ENCODE measurements around the gene CCDC183.

CCDC183 gene

GRCh38 chr9:136760834-136761544, 35.1 kb upstream of the CCDC183 start:
- peak; percentile 93 for DNase-seq

GRCh38 chr9:136761545-136761981, 34.6 kb upstream of the CCDC183 start:
- peak; percentile 42 for DNase-seq

GRCh38 chr9:136762221-136762691, 33.9 kb upstream of the CCDC183 start:
- peak; percentile 56 for DNase-seq

- peak; percentile 97 for DNase-seq
These were observed 33.1 kb upstream of the CCDC183 start for GRCh38 chr9:136762915-136763648.

- DNase-seq, result peak; percentile 54
These were observed 32.5 kb upstream of the CCDC183 start for GRCh38 chr9:136763649-136764035.

- peak; percentile 53 for DNase-seq
These were observed 31.7 kb upstream of the CCDC183 start, which contains the start of gene LCN15 for GRCh38 chr9:136764301-136764891. Gene LCN15, minus strand, starts transcription at chr9:136764518. Its CDS starts 30 bp downstream, at chr9:136764488.

- peak; percentile 54 for DNase-seq
These were observed 31.1 kb upstream of the CCDC183 start for GRCh38 chr9:136765041-136765440.

- DNase-seq, result peak; percentile 39
These were observed 30.3 kb upstream of the CCDC183 start for GRCh38 chr9:136765745-136766409.

- peak; percentile 86 for DNase-seq
These were observed 29.6 kb upstream of the CCDC183 start for GRCh38 chr9:136766410-136767120.

- DNase-seq, result peak; percentile 72
These were observed 26.4 kb upstream of the CCDC183 start for GRCh38 chr9:136769710-136770191.

GRCh38 chr9:136771907-136772415, 24.2 kb upstream of the CCDC183 start:
- no peak for DNase-seq

- no peak for DNase-seq
These were observed 22.6 kb upstream of the CCDC183 start for GRCh38 chr9:136773386-136774044.

GRCh38 chr9:136774416-136775045, 21.6 kb upstream of the CCDC183 start:
- DNase-seq, result no peak

- no peak for DNase-seq
These were observed 20.9 kb upstream of the CCDC183 start for GRCh38 chr9:136775191-136775590.

- DNase-seq, result no peak
These were observed 19.2 kb upstream of the CCDC183 start for GRCh38 chr9:136776947-136777346.

- no peak for DNase-seq
These were observed 18.8 kb upstream of the CCDC183 start for GRCh38 chr9:136777359-136777758.

- peak; percentile 58 for DNase-seq
These were observed 16.3 kb upstream of the CCDC183 start for GRCh38 chr9:136779808-136780207.

GRCh38 chr9:136782452-136782851, 13.7 kb upstream of the CCDC183 start:
- no peak for DNase-seq

GRCh38 chr9:136784249-136784996, 11.7 kb upstream of the CCDC183 start:
- DNase-seq, result no peak

GRCh38 chr9:136784997-136785361, 11.2 kb upstream of the CCDC183 start:
- DNase-seq, result no peak
